ENCODE measurements around the gene SLC12A7. TPM values are rescaled to one million over a fixed set of nuclear protein-coding genes. Genes with fewer than 3 reads are reported as not detected.

Gene SLC12A7
- total RNA-seq, 1 donor, result 3.4 TPM

DNA sequence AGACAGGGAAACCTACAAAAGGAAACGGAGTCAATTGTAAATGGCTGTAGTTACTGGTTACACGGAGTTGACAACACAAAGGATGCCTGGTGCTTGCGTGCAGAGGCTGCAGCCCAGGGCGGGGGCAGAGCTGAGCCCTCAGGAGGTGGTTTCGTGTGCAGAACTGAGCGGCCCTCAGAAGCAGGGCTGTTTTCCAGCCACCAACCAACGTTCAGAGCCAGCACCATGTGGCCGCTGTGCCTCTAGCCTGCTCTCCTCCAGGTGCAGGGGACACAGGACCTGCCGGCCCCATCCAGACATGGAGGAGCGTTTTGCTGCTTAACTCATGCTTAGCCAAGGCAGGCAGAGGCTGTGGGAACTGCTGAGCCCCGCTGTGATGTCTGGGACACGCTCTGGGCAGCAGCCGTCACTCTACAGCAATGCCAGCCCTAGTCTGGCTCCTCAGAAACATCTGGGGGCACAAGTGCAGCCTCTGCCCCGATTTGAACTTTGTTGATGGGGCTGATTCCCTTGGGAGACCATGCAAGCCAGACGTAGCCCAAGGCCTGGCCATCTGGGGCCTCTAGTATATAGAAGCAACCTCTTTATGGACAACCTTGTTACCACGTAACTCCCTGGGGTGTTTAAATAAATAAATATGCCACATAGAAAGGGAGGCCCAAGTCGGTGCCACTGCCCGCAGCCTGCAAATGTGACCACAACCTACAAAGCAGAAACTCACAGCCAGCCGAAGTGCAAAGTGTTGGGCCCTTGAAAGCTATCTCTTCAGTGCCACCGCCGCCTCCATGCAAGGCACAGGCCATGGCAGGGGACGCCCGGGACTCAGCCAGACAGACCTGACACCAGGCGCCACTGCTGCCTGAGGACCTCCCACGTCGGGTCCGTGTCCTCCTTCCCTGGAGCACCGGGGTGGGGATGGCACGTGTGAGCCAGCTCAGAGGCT is 61.2 kb downstream of the SLC12A7 start:
- no peak overlapping the region for H3K4me3 ChIP-seq (ENCODE audit: low read depth, low read length)
- no peak for DNase-seq (ENCODE audit: low read depth)
- TF ChIP-seq, protein P1, sequence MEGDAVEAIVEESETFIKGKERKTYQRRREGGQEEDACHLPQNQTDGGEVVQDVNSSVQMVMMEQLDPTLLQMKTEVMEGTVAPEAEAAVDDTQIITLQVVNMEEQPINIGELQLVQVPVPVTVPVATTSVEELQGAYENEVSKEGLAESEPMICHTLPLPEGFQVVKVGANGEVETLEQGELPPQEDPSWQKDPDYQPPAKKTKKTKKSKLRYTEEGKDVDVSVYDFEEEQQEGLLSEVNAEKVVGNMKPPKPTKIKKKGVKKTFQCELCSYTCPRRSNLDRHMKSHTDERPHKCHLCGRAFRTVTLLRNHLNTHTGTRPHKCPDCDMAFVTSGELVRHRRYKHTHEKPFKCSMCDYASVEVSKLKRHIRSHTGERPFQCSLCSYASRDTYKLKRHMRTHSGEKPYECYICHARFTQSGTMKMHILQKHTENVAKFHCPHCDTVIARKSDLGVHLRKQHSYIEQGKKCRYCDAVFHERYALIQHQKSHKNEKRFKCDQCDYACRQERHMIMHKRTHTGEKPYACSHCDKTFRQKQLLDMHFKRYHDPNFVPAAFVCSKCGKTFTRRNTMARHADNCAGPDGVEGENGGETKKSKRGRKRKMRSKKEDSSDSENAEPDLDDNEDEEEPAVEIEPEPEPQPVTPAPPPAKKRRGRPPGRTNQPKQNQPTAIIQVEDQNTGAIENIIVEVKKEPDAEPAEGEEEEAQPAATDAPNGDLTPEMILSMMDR (IDR thresholded peaks at IDR 0.05; ENCODE audit: insufficient read depth, low read length), result no peak

DNA sequence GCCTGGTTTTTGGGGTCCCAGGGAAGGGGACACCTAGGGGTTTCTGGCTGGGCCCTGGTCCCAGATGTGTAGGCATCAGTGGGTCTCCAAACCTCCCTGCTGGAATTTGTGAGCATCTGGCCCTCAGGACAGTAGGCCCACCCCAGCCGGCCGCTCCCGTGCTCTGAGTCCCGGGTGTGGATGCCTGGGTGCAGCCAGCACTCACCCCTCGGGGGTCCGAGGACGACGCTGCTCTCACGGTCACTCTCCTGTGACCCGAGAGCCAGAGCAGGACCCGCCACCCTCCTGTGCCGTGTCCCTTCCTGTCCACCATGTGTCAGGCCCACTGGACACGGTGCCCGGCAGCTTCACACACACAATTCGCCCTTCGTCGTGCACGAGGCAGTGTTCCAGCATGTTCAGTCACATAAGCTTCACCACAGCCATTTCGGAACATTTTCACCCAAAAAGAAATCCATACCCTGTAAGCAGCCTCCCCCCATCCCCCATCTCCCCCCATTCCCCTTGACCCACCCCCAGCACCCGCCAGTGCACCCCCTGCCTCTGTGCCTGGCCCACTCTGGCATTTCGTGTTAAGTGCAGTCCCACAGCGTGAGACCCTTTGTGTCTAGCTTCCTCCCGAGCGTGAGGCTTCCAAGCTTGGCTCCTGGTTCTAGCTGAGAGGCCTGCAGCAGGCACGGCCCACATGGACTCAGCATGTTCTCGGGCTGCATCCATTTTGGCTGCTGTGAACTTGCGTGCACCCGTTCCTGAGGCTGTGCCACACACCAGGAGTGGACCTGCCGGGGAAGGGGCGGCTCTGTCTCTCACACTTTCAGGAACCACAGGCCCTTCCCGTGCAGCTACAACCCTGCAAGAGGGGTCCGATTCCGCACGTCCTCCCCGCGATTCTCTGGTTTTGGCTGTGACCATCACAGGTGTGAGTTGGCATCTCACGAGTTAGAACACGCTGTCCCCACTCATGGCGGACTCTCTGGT is 62.7 kb downstream of the SLC12A7 start:
- TF ChIP-seq, protein P1 (IDR thresholded peaks at IDR 0.05; ENCODE audit: insufficient read depth, low read length), result no peak
- no peak overlapping the region for H3K4me3 ChIP-seq (ENCODE audit: low read depth, low read length)
- no peak for DNase-seq (ENCODE audit: low read depth)

DNA sequence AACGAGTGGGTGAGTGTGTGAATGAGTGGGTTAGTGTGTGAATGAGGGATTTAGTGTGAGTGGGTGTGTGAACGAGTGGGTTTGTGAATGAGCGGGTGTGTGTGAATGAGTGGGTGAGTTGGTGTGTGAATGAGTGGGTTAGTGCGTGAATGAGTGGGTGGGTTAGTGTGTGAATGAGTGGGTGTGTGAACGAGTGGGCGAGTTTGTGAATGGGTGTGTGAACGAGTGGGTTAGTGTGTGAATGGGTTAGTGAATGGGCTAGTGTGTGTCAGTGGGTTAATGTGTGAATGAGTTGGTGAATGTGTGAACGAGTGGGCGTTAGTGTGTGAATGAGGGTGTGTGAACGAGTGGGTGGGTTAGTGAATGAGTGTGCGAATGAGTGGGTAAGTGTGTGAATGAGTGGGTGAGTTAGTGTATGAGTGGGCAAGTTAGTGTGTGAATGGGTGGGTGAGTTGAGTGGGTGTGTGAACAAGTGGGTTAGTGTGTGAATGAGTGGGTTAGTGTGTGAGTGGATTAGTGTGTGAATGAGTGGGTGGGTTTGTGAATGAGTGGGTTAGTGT is 63.6 kb downstream of the SLC12A7 start:
- DNase-seq (ENCODE audit: low read depth), result no peak
- no peak overlapping the region for H3K4me3 ChIP-seq (ENCODE audit: low read depth, low read length)
- TF ChIP-seq, protein P1 (IDR thresholded peaks at IDR 0.05; ENCODE audit: insufficient read depth, low read length), result no peak

DNA sequence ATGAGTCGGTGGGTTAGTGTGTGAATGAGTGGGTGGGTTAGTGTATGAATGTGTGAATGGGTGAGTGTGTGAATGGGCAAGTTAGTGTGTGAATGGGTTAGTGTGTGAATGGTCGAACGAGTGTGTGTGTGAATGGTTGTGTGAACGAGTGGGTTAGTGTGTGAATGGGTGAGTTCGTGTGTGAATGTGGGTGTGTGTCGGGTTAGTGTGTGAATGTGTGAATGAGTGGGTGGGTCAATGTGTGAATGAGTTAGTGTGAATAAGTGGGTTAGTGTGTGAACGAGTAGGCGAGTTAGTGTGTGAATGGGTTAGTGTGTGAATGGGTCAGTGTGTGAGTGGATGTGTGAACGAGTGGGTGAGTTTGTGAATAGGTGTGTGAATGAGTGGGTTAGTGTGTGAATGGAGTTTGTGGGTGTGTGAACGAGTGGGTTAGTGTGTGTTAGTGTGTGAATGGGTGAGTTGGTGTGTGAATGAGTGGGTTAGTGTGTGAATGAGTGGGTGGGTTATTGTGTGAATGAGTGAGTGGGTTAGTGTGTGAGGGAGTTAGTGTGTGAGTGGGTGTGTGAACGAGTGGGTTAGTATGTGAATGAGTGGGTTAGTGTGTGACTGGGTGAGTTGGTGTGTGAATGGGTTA is 64.4 kb downstream of the SLC12A7 start:
- H3K4me3 ChIP-seq (ENCODE audit: low read depth, low read length), result no peak overlapping the region
- DNase-seq (ENCODE audit: low read depth), result no peak
- TF ChIP-seq, protein P1 (IDR thresholded peaks at IDR 0.05; ENCODE audit: insufficient read depth, low read length), result no peak

DNA sequence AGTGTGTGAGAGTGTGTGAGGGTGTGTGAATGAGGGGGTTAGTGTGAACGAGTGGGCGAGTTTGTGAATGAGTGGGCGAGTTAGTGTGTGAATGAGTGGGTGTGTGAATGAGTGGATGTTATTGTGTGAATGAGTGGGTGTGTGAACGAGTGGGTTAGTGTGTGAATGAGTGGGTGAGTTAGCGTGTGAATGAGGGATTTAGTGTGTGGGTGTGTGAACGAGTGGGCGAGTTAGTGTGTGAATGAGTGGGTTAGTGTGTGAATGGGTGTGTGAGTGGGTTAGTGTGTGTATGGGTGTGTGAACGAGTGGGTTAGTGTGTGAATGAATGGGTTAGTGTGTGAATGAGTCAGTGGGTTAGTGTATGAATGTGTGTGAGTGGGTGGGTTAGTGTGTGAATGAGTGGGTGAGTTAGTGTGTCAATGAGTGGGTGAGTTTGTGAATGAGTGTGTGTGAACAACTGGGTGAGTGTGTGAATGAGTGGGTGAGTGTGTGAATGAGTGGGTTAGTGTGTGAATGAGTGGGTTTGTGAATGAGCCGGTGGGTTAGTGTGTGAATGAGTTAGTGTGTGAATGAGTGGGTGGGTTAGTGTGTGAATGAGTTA is 65.8 kb downstream of the SLC12A7 start:
- DNase-seq (ENCODE audit: low read depth), result no peak
- TF ChIP-seq, protein P1 (IDR thresholded peaks at IDR 0.05; ENCODE audit: insufficient read depth, low read length), result no peak
- H3K4me3 ChIP-seq (ENCODE audit: low read depth, low read length), result no peak overlapping the region

DNA sequence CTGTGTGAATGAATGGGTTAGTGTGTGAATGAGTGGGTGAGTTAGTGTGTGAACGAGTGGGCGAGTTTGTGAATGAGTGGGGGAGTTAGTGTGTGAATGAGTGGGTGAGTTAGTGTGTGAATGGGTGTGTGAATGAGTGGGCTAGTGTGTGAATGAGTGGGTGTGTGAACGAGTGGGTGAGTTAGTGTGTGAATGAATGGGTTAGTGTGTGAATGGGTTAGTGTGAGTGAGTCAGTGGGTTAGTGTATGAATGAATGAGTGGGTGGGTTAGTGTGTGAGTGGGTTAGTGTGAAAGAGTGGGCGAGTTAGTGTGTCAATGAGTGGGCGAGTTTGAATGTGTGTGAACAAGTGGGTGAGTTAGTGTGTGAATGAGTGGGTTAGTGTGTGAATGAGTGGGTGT is 67.7 kb downstream of the SLC12A7 start:
- TF ChIP-seq, protein P1 (IDR thresholded peaks at IDR 0.05; ENCODE audit: insufficient read depth, low read length), result no peak
- H3K4me3 ChIP-seq (ENCODE audit: low read depth, low read length), result no peak overlapping the region
- no peak for DNase-seq (ENCODE audit: low read depth)

Measured in fibroblast of the aortic adventitia (primary cell).